ENCODE results near the gene RNF115. TPM values are rescaled to one million over a fixed set of nuclear protein-coding genes. Genes with fewer than 3 reads are reported as not detected.
A peak's percentile ranks its signal among the peaks of the same experiment; 100 is the strongest.

The RNF115 gene
- total and polyA plus RNA-seq, 2 of the 13 experiments (the other 11 are each of a cell fraction or from before 2014, with no cell fraction given): 6.0 to 10.1 TPM

DNA sequence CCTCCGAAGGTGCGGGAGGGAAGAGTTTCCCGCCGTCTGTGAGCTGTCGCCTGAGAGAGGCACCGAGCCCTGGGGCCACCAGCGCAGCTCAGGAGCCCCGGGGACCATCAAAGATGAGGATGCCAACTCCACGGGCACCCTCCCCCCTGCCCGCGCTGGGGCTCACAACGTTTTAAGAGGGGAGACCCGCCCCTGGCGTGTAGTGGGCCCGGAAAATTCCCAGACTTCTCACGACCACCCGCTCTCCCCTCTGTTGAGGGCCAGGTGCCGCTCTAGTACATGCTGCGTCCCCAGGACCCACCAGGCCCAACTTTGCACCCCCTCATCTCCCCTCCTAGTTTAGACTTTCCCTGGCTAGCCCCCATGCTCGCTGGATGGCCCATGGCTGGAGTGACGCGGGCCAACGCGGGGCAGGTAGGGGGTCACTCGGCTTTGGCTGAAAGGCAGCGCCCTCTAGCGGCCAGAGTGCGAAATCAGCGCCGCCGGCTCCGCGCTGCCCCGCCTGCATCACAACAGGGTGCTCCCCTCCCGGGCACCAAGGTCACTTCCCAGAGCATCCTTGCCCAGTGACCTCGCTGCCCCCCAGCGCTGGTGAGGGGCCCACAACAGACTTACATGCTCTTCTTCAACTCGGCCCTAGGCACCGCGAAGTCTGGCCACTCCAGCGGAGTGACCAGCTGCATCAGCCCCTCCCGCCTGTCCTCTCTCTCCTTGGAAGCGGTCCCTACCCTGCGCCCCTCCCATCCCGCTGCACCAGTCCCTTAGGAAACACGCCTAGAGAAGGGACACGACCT, 102.8 kb downstream of the RNF115 start (continued):
- TF ChIP-seq, protein P1, sequence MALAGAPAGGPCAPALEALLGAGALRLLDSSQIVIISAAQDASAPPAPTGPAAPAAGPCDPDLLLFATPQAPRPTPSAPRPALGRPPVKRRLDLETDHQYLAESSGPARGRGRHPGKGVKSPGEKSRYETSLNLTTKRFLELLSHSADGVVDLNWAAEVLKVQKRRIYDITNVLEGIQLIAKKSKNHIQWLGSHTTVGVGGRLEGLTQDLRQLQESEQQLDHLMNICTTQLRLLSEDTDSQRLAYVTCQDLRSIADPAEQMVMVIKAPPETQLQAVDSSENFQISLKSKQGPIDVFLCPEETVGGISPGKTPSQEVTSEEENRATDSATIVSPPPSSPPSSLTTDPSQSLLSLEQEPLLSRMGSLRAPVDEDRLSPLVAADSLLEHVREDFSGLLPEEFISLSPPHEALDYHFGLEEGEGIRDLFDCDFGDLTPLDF (CRISPR knock-in tag; IDR thresholded peaks at IDR 0.05): 0 out of 2 replicates have a peak, but pooled peaks have one; percentile 27
- TF ChIP-seq SMAD1 (CRISPR knock-in tag; IDR thresholded peaks at IDR 0.05; ENCODE audit: borderline replicate concordance, low read depth) (no peak), TOPORS (CRISPR knock-in tag; IDR thresholded peaks at IDR 0.05) (no peak), ZNF761 (CRISPR knock-in tag; conservative IDR thresholded peaks at IDR 0.05) (no peak), ZFP37 (CRISPR knock-in tag; IDR thresholded peaks at IDR 0.05; ENCODE audit: borderline replicate concordance) (no peak), ZBTB46 (CRISPR knock-in tag; IDR thresholded peaks at IDR 0.05; ENCODE audit: borderline replicate concordance) (no peak), ZNF543 (CRISPR knock-in tag; IDR thresholded peaks at IDR 0.05) (no peak), RFXAP (CRISPR knock-in tag; IDR thresholded peaks at IDR 0.05; ENCODE audit: borderline replicate concordance) (no peak), HNRNPK (IDR thresholded peaks at IDR 0.05; ENCODE audit: low read depth, low read length, poor library complexity, severe bottlenecking) (no peak), TCF7L2 (IDR thresholded peaks at IDR 0.05; ENCODE audit: low read depth, low read length) (no peak), CBFB (CRISPR knock-in tag; IDR thresholded peaks at IDR 0.05) (peak; percentile 61; the same call in 1 of the 2 replicates), NFKBIZ (CRISPR knock-in tag; IDR thresholded peaks at IDR 0.05) (no peak), ZNF605 (CRISPR knock-in tag; IDR thresholded peaks at IDR 0.05) (peak; percentile 50; the same call in 1 of the 2 replicates), U2AF1 (optimal IDR thresholded peaks at IDR 0.05; ENCODE audit: low read depth, low read length) (no peak), HDAC1 (CRISPR knock-in tag; IDR thresholded peaks at IDR 0.05) (peak; percentile 37), ATAD3A (CRISPR knock-in tag; IDR thresholded peaks at IDR 0.05) (no peak), HNRNPL (IDR thresholded peaks at IDR 0.05; ENCODE audit: low read depth, low read length) (0 out of 2 replicates have a peak, but pooled peaks have one; percentile 41), TEAD3 (CRISPR knock-in tag; optimal IDR thresholded peaks at IDR 0.05; ENCODE audit: borderline replicate concordance) (peak; percentile 34), PRPF4 (IDR thresholded peaks at IDR 0.05; ENCODE audit: low read depth, low read length, poor library complexity, severe bottlenecking) (no peak), SOX6 (IDR thresholded peaks at IDR 0.05) (no peak), SOX6 (CRISPR knock-in tag; IDR thresholded peaks at IDR 0.05) (peak; percentile 44; the same call in 1 of the 2 replicates), HMGA1 (CRISPR knock-in tag; conservative IDR thresholded peaks at IDR 0.05) (no peak), NR2F6 (IDR thresholded peaks at IDR 0.05) (peak; percentile 56), NR2F6 (CRISPR knock-in tag; IDR thresholded peaks at IDR 0.05) (peak; percentile 73), ZFP36L1 (CRISPR knock-in tag; IDR thresholded peaks at IDR 0.05) (no peak)
- TF ChIP-seq, protein P2, sequence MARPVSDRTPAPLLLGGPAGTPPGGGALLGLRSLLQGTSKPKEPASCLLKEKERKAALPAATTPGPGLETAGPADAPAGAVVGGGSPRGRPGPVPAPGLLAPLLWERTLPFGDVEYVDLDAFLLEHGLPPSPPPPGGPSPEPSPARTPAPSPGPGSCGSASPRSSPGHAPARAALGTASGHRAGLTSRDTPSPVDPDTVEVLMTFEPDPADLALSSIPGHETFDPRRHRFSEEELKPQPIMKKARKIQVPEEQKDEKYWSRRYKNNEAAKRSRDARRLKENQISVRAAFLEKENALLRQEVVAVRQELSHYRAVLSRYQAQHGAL (CRISPR knock-in tag; IDR thresholded peaks at IDR 0.05; ENCODE audit: not compliant biosample characterization): no peak
- TF ChIP-seq, protein P3, sequence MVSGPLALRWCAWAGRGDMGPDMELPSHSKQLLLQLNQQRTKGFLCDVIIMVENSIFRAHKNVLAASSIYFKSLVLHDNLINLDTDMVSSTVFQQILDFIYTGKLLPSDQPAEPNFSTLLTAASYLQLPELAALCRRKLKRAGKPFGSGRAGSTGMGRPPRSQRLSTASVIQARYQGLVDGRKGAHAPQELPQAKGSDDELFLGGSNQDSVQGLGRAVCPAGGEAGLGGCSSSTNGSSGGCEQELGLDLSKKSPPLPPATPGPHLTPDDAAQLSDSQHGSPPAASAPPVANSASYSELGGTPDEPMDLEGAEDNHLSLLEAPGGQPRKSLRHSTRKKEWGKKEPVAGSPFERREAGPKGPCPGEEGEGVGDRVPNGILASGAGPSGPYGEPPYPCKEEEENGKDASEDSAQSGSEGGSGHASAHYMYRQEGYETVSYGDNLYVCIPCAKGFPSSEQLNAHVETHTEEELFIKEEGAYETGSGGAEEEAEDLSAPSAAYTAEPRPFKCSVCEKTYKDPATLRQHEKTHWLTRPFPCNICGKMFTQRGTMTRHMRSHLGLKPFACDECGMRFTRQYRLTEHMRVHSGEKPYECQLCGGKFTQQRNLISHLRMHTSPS (CRISPR knock-in tag; IDR thresholded peaks at IDR 0.05; ENCODE audit: low read depth): peak; percentile 82; the same call in 1 of the 2 replicates

Data from HepG2 (cell line).